Tibial nerve (tissue), 4 donors: ENCODE results near the gene TSPYL6. TPM values are rescaled to one million over a fixed set of nuclear protein-coding genes. Genes with fewer than 3 reads are reported as not detected.

Experiments used
- DNase-seq, 2 donors: peaks; one replicate each; pipeline ENCODE4 v3.0.0-alpha.2; 2019; ENCODE audit warnings: low spot score in 2 of 2
- H3K27ac ChIP-seq, 4 donors: fragments of 200-600 bp; sonication (generic) in 3 of 4; one replicate each; pipeline ENCODE4 v1.5.1; 2017 to 2019; ENCODE audit warnings: mild to moderate bottlenecking in 1 of 4
- H3K27me3 ChIP-seq, 2 donors: fragments of 200-600 bp; sonication (generic) in 1 of 2; one replicate each; pipeline versions ENCODE4 v1.5.1 to v1.6.0; 2017 to 2019
- H3K36me3 ChIP-seq, 3 donors: fragments of 200-600 bp; sonication (generic); one replicate each; pipeline ENCODE4 v1.5.1; 2018 to 2019
- H3K4me1 ChIP-seq, 4 donors: fragments of 200-600 bp; sonication (generic) in 3 of 4; one replicate each; pipeline ENCODE4 v1.5.1; 2017 to 2019
- H3K4me3 ChIP-seq, 4 donors: fragments of 200-600 bp; sonication (generic) in 3 of 4; one replicate each; pipeline ENCODE4 v1.5.1; 2017 to 2019; ENCODE audit warnings: mild to moderate bottlenecking in 1 of 4, moderate library complexity in 1 of 4
- H3K9me3 ChIP-seq, 4 donors: fragments of 200-600 bp; sonication (generic) in 3 of 4; one replicate each; pipeline ENCODE4 v1.5.1; 2017 to 2019
- EP300 ChIP-seq, 2 donors: sonication (generic); formaldehyde crosslinking; IDR thresholded peaks; one replicate each; pipeline ENCODE4 v1.6.1; 2017; ENCODE audit warnings: antibody characterized with exemption in 2 of 2, mild to moderate bottlenecking in 1 of 2
- POLR2A ChIP-seq, 2 donors: fragments of 450-650 bp; IDR thresholded peaks; one replicate each; pipeline ENCODE4 v1.6.1; 2017; ENCODE audit warnings: antibody characterized with exemption in 2 of 2, mild to moderate bottlenecking in 2 of 2, moderate library complexity in 2 of 2
- WGBS, 2 donors: methylation state at CpG; one replicate each; pipeline ENCODE4 v1.1.5; 2018; 5-methylcytosine and 5-hydroxymethylcytosine counted together
- total RNA-seq, 4 donors: library from RNA; depleted of rRNA; stranded (reverse); fragments of >200 nt; gene quantifications; one replicate each; pipeline ENCODE4 v1.1.0, GENCODE V29; 2016
- TF ChIP-seq, protein P1 (sequence below), 5 experiments: fragments of 200-600 bp in 3 of 5; fragments of 450-650 bp in 2 of 5; sonication (generic) in 3 of 5; IDR thresholded peaks; one replicate each; pipeline ENCODE4 v1.5.1; 2016 to 2019; ENCODE audit warnings: antibody characterized with exemption in 5 of 5, mild to moderate bottlenecking in 3 of 5, moderate library complexity in 2 of 5

Gene TSPYL6
- total RNA-seq, 4 donors from 2014 or later = 0.21 to 1.7 TPM; not detected in 2

DNA sequence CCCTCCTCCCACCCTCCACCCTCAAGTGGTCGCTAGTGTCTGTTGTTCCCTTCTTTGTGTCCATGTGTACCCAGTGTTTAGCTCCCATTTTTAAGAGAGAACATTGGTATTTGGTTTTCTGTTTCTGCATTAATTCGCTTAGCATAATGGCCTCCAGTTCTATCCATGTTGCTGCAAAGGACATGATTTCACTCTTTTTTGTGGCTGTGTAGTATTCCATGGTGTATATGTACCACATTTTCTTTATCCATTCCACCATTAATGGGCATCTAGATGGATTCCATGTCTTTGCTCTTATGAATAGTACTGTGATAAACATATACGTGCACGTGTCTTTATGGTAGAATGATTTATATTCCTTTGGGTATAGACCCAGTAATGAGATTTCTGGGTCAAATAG, 42.9 kb downstream of the TSPYL6 start:
- Histone ChIP-seq H3K27ac (no peak overlapping the region), H3K9me3 (peaks cover 0 to 20% (median 0%) of the 10 kb centered on the region in 4 donors), H3K36me3 (no peaks in the 10 kb centered on the region), H3K4me3 (no peak overlapping the region), H3K27me3 (no peaks in the 10 kb centered on the region), H3K4me1 (peaks cover 0 to 29% (median 5%) of the 10 kb centered on the region in 4 donors)
- TF ChIP-seq EP300 (IDR thresholded peaks at IDR 0.05) (no peak), POLR2A (IDR thresholded peaks at IDR 0.05) (no peak)
- TF ChIP-seq, protein P1, sequence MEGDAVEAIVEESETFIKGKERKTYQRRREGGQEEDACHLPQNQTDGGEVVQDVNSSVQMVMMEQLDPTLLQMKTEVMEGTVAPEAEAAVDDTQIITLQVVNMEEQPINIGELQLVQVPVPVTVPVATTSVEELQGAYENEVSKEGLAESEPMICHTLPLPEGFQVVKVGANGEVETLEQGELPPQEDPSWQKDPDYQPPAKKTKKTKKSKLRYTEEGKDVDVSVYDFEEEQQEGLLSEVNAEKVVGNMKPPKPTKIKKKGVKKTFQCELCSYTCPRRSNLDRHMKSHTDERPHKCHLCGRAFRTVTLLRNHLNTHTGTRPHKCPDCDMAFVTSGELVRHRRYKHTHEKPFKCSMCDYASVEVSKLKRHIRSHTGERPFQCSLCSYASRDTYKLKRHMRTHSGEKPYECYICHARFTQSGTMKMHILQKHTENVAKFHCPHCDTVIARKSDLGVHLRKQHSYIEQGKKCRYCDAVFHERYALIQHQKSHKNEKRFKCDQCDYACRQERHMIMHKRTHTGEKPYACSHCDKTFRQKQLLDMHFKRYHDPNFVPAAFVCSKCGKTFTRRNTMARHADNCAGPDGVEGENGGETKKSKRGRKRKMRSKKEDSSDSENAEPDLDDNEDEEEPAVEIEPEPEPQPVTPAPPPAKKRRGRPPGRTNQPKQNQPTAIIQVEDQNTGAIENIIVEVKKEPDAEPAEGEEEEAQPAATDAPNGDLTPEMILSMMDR (IDR thresholded peaks at IDR 0.05) = no peak
- DNase-seq = no peak
- WGBS, 2 donors = 96 to 98% methylated on average over 4 of the region's 4 CpGs

DNA sequence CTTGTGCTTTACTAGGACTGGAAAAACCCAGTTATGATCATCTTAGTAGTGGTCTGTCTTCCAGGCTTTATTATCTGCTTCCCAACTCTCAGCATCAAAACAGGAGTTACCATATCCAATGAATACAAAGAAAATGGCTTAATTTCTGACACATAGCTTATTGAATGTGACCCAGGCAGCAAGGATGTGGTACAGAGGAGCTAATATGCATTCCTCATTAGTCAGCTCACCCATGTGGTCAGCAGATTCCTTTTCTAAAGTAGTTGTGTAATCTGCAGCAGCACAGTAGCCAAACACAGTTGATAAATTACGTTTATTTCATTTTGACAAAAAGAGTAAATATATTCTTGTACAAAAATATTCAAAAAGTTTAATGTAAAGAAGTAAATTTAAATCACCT, 43.6 kb downstream of the TSPYL6 start:
- DNase-seq = no peak
- Histone ChIP-seq H3K36me3 (no peaks in the 10 kb centered on the region), H3K4me1 (peaks cover 0 to 35% (median 10%) of the 10 kb centered on the region in 4 donors), H3K4me3 (no peak overlapping the region), H3K27ac (peak overlapping the region in 1 of 4 donors; percentile 41), H3K27me3 (no peaks in the 10 kb centered on the region), H3K9me3 (peaks cover 0 to 20% (median 0%) of the 10 kb centered on the region in 4 donors)
- no peak for TF ChIP-seq POLR2A (IDR thresholded peaks at IDR 0.05)
- TF ChIP-seq EP300 (IDR thresholded peaks at IDR 0.05) = peak in 1 of 2 donors; percentile 57
- WGBS, 2 donors = 31 to 38% methylated on average over 1 of the region's 1 CpG

DNA sequence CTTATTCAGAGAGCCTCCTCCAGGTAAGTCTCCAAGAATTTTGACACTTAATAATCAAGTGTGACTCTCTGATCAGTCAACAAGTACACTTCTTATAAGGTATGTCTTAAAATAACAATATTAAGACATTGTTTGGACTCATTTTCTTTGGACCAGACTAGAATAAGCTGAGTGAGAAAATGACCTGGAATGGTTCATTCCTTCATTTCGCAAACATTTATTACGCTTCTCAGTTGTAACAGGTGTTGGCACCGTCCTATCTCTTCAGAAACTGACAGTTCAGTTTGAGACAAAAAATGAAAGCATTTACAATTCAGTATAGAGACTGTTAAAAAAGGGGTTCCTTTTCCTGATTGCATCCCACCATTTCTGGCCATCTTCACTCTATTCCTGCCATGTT, 46.6 kb downstream of the TSPYL6 start:
- 71 to 76% methylated on average over 3 of the region's 3 CpGs for WGBS, 2 donors
- no peak for DNase-seq
- TF ChIP-seq POLR2A (IDR thresholded peaks at IDR 0.05) (no peak), EP300 (IDR thresholded peaks at IDR 0.05) (peak in 1 of 2 donors; percentile 57)
- Histone ChIP-seq H3K9me3 (peaks cover 0 to 7% (median 0%) of the 10 kb centered on the region in 4 donors), H3K27me3 (no peaks in the 10 kb centered on the region), H3K36me3 (no peaks in the 10 kb centered on the region), H3K4me1 (peaks cover 0 to 50% (median 10%) of the 10 kb centered on the region in 4 donors), H3K4me3 (no peak overlapping the region), H3K27ac (peak overlapping the region in 2 of 4 donors; percentile 51 to 62)

DNA sequence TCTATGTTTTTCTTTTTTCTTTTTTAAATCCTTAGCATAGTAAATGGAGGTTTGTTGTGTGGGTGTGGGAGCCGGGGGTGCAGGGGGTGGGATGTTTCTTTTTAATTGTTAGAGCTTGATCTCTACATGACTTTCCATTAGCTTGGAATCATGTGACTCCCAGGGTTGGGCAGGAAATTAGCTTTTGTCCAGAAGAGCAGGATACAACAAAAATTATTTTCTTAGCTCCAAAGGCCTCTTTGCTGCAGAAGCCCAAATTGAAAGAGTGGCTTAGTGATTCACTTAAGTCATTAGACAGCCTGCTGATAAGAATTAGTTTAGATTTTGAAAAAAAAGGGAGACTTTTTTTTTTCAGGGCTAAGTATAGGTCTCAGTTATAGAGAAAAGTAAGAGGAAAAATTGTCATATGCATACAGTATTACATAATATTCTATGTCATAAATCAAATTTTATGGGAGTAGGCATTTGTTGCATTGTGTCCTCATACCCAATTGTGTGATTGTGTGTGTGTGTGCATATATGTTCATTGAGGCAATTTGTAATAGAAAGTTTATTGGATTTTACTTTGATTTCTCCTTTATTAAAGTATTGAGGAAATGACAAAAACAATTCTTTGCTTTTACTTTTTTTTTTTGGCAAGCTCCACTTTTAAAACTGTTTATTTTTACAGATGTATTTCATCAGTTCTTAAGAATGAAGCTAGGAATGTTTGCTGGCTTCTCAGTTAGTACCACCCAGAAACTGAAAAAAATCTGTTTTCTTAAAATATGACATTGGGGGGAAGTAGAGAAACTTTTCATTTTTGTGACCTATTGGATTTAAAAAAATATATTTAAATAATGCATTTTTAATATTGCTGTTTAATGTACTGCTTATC, 47.4 kb downstream of the TSPYL6 start:
- H3K27ac ChIP-seq = peak overlapping the region in 2 of 4 donors; percentile 51 to 62

DNA sequence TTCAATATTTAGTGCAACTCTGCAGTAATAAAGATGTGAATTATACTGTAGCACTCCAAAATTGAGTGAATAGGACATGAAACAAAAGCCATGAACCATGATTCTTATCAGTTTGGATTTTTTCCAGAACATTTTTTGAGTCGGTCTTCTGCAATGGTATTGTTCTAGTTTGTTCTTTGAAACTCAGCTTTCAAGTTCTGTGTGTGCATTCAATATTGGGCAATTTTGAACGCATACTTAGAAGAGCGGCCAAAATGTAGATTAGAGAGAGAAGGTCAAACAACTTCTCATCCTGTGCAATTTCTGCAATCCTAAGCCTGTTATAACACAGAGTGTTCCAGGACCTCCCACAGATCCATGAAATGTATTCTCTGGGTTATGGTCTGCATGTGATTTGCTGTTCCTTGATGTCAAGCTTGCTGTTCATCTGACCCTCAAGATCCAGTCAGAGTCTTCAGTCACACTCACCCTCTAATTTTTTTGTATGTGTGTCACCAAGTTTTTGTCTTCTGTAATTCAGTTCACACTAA, 48.3 kb downstream of the TSPYL6 start:
- no peaks in the 10 kb centered on the region for H3K36me3 ChIP-seq
- TF ChIP-seq POLR2A (IDR thresholded peaks at IDR 0.05) (no peak), EP300 (IDR thresholded peaks at IDR 0.05) (no peak)
- TF ChIP-seq, protein P1 (IDR thresholded peaks at IDR 0.05) = no peak
- no peak for DNase-seq
- H3K4me1 ChIP-seq = peaks cover 0 to 48% (median 10%) of the 10 kb centered on the region in 4 donors
- H3K9me3 ChIP-seq = no peaks in the 10 kb centered on the region
- no peak overlapping the region for H3K4me3 ChIP-seq
- H3K27me3 ChIP-seq = no peaks in the 10 kb centered on the region
- WGBS, 2 donors = 11 to 16% methylated on average over 3 of the region's 3 CpGs
- H3K27ac ChIP-seq = peak overlapping the region in 2 of 4 donors; percentile 51 to 62

More for the DNA sequence above, 47.4 kb downstream of the TSPYL6 start:
- Histone ChIP-seq H3K9me3 (no peaks in the 10 kb centered on the region), H3K4me3 (no peak overlapping the region), H3K36me3 (no peaks in the 10 kb centered on the region), H3K27me3 (no peaks in the 10 kb centered on the region), H3K4me1 (peaks cover 0 to 50% (median 10%) of the 10 kb centered on the region in 4 donors)
- TF ChIP-seq, protein P1 (IDR thresholded peaks at IDR 0.05) = no peak
- peak in 1 of 2 donors; percentile 16 for TF ChIP-seq EP300 (IDR thresholded peaks at IDR 0.05)
- no peak for TF ChIP-seq POLR2A (IDR thresholded peaks at IDR 0.05)
- WGBS, 2 donors = 9 to 22% methylated on average over 1 of the region's 1 CpG
- no peak for DNase-seq

DNA sequence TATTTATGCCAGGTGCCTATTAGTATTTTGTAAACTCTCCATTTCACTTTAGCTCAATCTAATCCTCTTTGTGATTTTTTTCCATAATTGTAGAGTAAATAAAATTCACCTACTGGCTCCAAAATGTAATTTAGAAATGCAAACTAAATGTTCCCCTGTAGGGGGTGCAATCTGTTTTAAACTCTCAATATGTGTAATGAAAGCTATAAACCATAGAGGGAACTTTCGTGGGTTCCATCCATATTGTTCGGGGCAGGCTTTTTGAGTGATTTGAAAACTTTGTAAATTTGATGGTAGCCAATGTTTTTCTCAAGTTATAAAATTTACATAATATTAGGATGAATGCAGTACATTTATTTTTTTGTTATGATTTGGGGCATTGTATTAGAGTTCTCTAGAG, 49.4 kb downstream of the TSPYL6 start:
- 8 to 14% methylated on average over 2 of the region's 2 CpGs for WGBS, 2 donors
- TF ChIP-seq EP300 (IDR thresholded peaks at IDR 0.05) = no peak
- TF ChIP-seq, protein P1 (IDR thresholded peaks at IDR 0.05) = peak; percentile 47 to 76 (median 56)
- no peak for TF ChIP-seq POLR2A (IDR thresholded peaks at IDR 0.05)
- H3K4me3 ChIP-seq = no peak overlapping the region

More for the DNA sequence above, 49.4 kb downstream of the TSPYL6 start:
- Histone ChIP-seq H3K27ac (no peak overlapping the region), H3K9me3 (no peaks in the 10 kb centered on the region), H3K27me3 (no peaks in the 10 kb centered on the region), H3K4me1 (peaks cover 0 to 39% (median 10%) of the 10 kb centered on the region in 4 donors), H3K36me3 (no peaks in the 10 kb centered on the region)
- DNase-seq = peak in 1 of 2 donors; percentile 21
